Ishikawa (cell line): ENCODE measurements around the gene TERT.

Experiments
- CREB1 ChIP-seq: IDR thresholded peaks from 2 replicates; pipeline ENCODE4 v1.6.1; 2012; ENCODE audit warnings: low read depth
- EGR1 ChIP-seq: IDR thresholded peaks from 2 replicates; pipeline ENCODE4 v1.6.1; 2012
- EP300 ChIP-seq: IDR thresholded peaks from 2 replicates; pipeline ENCODE4 v1.6.1; 2012; ENCODE audit warnings: borderline replicate concordance
- FOXM1 ChIP-seq: IDR thresholded peaks from 2 replicates; pipeline ENCODE4 v1.6.1; 2012; ENCODE audit warnings: low read depth, borderline replicate concordance
- MAX ChIP-seq: IDR thresholded peaks from 2 replicates; pipeline ENCODE4 v1.6.1; 2012
- NFIC ChIP-seq: IDR thresholded peaks from 2 replicates; pipeline ENCODE4 v1.6.1; 2012
- RAD21 ChIP-seq: IDR thresholded peaks from 2 replicates; pipeline ENCODE4 v1.6.1; 2012; ENCODE audit warnings: low read depth
- REST ChIP-seq: IDR thresholded peaks from 2 replicates; pipeline ENCODE4 v1.6.1; 2012; ENCODE audit warnings: low read depth, mild to moderate bottlenecking
- TAF1 ChIP-seq: IDR thresholded peaks from 2 replicates; pipeline ENCODE4 v1.6.1; 2012; ENCODE audit warnings: low read depth, mild to moderate bottlenecking
- TCF12 ChIP-seq: IDR thresholded peaks from 2 replicates; pipeline ENCODE4 v1.6.1; 2012; ENCODE audit warnings: low read depth
- TEAD4 ChIP-seq: IDR thresholded peaks from 2 replicates; pipeline ENCODE4 v1.6.1; 2012
- USF1 ChIP-seq: IDR thresholded peaks from 2 replicates; pipeline ENCODE4 v1.6.1; 2012
- YY1 ChIP-seq: IDR thresholded peaks from 2 replicates; pipeline ENCODE4 v1.6.1; 2012; ENCODE audit warnings: low read depth
- ZBTB7A ChIP-seq: IDR thresholded peaks from 2 replicates; pipeline ENCODE4 v1.6.1; 2012; ENCODE audit warnings: low read depth

Gene TERT

GRCh38 chr5:1294835-1295649 lies at the start of gene TERT:
Gene TERT (minus strand): TSS chr5:1295068. CDS start chr5:1294989, 79 bp downstream.
- TF ChIP-seq REST = no peak
- peak; percentile 44; the same call in 1 of the 2 replicates for TF ChIP-seq MAX
- TF ChIP-seq EGR1 = peak; percentile 81

- no peak for TF ChIP-seq NFIC
- TF ChIP-seq ZBTB7A = no peak
- TF ChIP-seq RAD21 = no peak
- TF ChIP-seq TCF12 = no peak
- no peak for TF ChIP-seq REST
- TF ChIP-seq FOXM1 = no peak
- no peak for TF ChIP-seq YY1
- no peak for TF ChIP-seq CREB1
- no peak for TF ChIP-seq TEAD4
Observed at GRCh38 chr5:1343931-1344901, 49.3 kb upstream of the TERT start.

GRCh38 chr5:1343315-1343751 lies 48.5 kb upstream of the TERT start:
- TF ChIP-seq USF1 = no peak
- TF ChIP-seq TAF1 = no peak
- no peak for TF ChIP-seq TCF12
- TF ChIP-seq TEAD4 = no peak
- no peak for TF ChIP-seq YY1
- TF ChIP-seq CREB1 = no peak
- TF ChIP-seq FOXM1 = no peak
- no peak for TF ChIP-seq ZBTB7A
- TF ChIP-seq RAD21 = no peak

GRCh38 chr5:1342268-1342667 lies 47.4 kb upstream of the TERT start:
- TF ChIP-seq YY1 (no peak), REST (no peak), ZBTB7A (no peak), TCF12 (no peak), CREB1 (no peak), USF1 (no peak), EGR1 (no peak), EP300 (no peak), RAD21 (no peak), TAF1 (no peak), NFIC (no peak), MAX (no peak), TEAD4 (no peak)
